HG02943 (cell line): ENCODE results near the gene TMEM174.
A peak's percentile ranks its signal among the peaks of the same experiment; 100 is the strongest.
"Not testable (repeated sequence)": the region's sequence is repeated elsewhere in the genome, so short reads cannot be mapped to it uniquely, and the experiment has no call there.

Experiments
- ATAC-seq: cut with Tn5 transposase; IDR thresholded peaks from one replicate; pipeline ENCODE4 v1.9.1; 2021; ENCODE audit warnings: mild to moderate bottlenecking, low read depth, moderate library complexity; ENCODE audit not compliant: unreplicated experiment

The TMEM174 gene

DNA sequence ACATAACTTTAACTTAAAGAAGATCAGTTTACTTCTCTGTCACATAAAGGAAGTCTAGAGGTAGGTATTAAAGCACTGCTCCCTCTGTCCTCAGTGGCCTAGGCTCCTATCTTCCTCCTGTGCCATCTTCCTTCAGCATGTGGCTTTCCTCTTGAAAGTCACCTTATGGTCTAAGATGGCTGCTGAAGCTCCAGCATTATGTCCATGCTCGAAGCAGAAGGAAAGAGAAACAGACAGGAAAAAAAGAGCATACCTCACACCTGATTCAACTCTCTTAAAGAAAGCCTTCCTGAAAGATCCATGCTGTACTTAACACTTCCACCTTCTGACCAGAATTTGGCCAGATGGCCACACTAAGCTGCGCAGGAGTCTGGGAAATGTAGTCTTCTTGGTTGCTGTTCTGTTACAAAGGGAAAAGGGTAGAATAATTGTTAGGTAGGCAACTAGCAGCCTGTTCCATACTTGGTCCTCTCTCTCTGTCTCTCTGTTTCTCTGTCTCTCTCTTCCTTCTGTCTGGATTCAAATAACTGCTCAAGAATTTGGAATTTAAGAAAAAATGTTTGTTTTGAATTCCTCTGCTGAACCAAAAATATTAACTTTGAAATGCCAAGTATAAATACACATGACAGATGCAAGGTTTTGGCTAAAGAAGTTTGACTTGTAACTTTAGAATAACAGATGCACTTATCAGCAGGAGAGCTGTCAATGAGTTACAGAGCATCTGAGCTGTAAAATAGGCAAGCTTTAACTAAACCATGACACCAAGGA lies 16.0 kb downstream of the TMEM174 start:
- no peak for ATAC-seq

DNA sequence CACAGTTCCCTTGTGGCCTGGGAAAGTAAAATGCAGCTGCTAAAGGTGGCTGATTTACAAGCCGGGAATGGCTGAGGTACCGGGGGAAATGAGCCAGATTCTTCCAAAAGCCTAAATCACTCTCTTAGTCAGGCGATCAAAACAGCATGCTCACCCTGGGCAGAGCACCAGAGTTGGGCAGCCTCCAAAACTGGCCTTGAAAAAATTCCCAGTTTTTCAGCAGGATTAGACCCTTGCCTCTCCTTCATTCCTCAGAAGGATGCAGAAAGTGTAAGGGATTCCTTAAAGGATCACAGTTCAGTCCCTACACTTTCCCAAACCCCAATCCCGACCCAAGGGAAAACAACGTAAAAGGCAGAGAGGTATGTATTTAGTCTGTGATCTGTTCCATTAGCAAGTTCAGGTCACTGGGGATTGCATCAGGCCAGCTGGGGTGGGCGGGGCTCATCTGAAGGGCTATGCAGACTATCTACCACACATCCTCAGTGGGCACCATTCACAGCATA lies 16.9 kb downstream of the TMEM174 start:
- no peak for ATAC-seq

DNA sequence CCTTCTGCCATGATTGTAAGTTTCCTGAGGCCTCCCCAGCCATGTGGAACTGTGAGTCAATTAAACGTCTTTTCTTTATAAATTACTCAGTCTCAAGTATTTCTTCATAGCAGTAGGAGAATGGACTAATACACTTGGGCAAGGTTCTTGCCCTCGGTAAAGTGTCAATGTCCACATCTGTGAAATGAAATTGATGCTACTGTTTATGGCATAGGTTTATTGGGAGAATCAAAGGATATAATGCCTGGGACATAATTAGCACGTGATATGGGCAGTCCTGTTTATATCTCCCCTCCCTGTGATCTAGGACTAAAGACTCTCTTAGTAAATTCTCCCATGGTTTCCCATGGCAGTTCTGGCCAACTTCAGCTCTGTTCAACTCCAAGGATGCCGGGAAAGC lies 19.4 kb downstream of the TMEM174 start:
- no peak for ATAC-seq

DNA sequence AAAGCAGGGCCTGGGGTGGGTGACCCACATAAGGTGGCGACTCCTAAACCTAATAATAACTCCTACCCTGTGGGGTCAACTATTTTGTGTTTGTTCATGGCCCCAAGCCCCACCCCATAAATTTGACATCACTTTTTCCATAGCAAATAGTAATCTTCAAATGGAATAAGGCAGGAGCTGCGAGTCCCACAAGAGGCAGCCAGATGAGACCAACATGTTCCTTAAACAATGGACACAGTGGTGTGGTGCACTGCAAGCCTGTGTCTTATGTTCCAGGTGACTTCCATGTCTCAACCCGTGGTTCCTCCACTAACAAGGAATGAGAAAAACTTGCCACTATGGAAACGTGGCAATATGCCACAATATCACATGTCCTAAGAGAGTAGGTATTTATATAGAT lies 20.6 kb downstream of the TMEM174 start:
- no peak for ATAC-seq

DNA sequence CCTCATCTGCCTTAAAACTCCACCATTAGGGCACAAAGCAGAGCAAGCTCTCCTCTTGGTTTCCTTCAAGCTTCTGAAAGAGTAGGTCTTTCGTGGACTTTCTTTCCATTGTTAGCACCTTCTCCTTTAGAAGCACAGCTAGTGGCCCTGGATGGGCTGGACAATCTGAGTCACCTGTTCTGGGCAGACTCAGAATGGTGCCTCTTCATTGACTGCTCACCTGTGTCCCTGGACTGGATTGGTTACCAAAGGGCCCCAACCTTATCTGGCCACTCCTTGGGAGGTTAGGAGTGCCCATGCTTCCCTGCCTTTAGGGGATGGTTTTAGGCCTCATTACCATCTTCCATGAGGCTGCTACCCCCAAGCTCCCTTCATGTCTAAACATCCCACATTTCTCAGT lies 23.2 kb downstream of the TMEM174 start:
- no peak for ATAC-seq

DNA sequence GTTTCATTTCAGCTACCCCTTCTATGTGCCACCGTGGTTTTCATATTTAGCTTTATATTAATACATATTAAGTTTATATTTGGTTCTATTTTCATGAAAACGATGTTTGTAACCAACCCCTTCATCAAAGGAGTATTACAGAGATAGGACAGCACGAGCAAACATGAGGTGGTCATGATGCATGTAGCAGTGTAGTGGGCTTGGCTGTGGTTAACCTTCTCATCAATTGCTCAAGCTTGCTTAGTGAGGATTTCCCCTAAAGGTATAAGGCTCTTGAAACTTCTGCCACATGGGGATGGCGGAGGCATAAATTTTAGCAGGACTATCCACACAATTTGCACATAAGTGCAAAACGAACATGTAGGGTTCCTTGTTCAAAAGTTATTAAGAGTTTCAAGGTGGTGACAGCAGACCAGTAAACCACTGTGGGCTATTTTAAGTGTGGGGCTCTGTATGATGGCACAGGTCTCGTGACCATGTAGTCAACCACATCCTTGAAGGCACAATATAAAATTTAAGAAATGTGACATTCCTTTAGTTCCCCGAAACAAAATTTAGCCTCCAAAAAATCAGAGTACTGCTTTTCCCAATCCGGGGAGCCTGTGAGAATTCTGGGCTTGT lies 24.8 kb downstream of the TMEM174 start:
- no peak for ATAC-seq

DNA sequence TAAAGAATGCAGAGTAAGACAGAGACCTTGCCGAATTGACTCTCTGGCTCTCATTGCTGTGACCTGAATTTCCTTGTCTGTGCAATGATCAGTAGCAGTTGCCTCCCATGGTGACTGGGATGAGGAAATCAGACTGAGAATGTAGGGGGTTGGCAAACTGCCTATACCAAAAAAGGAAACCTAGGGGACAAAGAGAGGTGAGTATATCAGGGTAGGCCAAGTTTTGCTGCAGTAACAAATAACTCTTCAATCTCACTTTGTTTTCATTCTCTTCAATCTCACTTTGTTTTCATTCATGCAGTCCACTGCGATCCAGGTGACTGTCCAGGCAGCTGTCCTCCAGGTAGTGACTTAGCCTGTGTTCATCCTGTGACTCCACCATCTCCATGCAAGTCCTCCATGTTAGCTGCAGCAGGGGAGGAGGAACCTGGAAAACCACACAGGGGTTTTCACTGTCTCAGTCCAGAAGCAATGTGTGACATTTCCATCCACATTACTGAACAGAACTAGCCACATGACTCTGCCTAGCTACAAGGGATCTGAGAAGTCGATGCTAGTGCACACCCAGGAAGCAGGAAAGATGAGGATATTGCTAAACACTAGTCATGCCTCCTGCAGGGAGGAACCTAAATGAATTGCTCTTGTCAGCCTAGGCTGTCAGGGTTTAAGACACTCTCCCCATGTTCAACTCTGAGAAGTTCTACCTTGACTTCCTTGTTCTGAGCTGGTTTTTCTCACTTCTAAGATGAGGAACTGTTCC lies 26.0 kb downstream of the TMEM174 start:
- ATAC-seq = no peak

DNA sequence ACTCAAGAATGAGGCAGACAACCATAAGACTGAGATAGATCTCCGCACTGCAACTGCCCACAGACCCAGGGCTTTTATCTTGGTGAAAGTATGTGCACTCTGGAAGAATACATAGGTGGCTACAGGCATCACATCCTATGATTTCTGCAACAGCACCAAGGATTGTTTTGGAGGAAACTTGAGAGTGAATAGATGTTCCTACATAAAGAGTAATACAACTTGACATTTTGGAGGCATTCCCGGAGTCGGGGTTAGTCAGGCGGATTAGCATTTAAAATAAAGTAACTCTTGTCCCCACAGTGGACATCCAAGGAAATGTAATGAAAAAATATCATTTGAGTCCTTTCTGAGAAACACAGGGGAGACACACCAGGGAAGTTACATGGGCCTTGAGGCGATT lies 26.7 kb downstream of the TMEM174 start:
- ATAC-seq = no peak

DNA sequence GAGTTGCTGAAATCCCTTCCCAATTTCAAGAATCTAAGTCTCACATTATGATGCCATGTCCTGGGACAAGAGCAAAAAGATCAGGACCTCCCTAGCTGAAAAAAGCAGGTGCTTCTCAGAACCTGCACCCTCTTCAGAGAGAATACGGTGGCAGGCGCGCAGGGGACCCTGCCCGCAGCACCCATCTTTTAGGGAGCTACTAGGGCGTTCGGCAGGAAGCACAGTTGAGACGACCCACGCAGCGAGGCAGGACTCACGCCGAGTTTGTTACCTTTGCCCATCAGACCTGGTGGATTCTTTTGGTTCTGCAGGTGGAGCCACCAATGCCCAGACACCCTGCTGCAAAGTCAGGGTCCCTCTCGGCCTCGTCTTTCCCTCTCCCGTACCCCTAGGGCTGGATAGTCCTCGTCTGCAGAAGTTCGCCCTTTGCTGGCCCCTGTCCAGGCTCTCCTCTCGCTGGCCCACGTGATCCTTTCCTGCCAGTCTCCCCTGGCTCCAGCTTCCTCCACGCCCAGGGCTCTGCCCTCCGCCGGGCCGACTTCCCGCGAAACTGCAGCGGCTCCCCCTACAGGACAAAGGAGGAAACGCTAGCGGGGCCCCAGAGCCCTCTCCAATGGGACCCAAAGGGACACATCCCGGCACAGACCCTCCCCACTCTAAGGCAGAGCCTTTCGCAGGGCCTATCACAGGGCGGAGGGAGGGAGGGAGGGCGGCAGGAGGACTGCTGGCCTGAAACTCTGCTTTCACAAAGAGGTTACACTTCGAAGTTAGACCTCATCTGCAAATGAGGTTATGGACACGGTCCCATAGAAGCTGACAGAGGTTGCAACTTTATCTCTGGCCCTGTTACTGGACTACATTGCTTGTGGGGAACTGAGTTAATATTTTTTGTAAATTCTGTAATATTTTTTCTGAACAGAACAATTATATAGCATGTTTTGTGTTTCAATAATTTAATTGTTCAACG lies 28.8 kb downstream of the TMEM174 start:
- ATAC-seq = no peak

DNA sequence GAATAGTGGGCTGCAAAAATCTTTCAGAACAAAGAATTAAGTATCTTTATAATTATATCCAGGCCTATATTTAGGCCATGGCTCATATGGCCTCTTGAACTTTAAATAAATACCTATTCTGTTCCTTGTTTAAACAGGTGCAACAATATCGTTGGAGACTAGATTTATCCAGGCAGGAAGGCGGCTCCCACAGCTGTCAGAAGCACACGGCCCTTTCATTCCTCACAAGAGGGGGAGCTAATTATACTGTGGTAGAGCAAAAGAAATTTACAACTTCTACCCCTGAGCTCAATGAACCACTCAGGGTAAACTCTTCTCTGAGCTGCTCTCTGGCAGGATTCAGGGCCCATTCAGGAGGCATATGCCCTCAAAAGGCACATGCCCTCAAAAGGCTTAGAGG lies 31.3 kb downstream of the TMEM174 start:
- ATAC-seq = no peak

DNA sequence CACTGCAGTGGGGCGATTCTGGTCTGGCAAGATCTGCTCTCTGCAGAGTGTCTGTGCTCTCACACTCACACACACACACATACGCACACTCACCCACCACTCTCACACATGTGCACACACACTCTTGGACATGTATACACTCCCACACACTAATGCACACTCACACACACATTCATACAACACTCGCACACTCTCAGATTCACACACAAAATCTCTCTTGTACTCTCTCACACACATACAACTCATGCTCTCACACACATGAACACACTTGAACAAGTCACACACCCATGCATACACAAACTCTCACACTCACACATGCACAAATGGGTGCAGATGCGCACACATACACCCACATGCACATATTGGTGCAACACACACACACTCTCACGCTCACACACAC lies 31.7 kb downstream of the TMEM174 start:
- ATAC-seq = no peak

DNA sequence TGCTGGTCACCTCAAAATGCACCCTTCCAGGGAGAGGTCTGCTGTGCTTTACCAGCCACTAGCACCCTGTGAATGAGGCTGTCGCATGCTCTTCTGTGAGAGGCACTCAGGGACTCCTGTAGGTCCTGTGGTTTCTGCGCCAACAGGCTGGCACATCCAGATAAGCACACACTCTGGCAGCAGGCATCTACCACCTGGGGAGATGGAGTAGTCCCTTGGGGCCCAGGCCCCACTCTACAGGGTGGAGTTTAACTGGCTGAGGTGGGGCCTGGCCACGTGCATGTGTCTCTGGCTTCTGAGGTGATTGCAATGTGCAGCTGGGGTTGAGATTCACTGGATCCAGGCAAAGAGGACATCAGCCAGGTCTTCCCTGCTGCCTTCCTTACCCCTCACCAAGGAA lies 32.3 kb downstream of the TMEM174 start:
- ATAC-seq = no peak

DNA sequence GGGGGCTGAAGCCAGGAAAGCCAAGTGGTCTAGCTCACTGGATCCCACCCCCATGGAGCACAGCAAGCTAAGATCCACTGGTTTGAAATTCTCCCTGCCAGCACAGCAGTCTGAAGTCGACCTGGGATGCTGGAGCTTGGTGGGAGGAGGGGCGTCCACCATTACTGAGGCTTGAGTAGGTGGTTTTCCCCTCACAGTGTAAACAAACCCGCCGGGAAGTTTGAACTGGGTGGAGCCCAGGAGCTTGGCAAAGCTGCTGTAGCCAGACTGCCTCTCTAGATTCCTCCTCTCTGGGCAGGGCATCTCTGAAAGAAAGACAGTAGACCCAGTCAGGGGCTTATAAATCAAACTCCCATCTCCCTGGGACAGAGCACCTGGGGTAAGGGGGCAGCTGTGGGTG lies 34.2 kb downstream of the TMEM174 start:
- ATAC-seq = not testable (repeated sequence)

DNA sequence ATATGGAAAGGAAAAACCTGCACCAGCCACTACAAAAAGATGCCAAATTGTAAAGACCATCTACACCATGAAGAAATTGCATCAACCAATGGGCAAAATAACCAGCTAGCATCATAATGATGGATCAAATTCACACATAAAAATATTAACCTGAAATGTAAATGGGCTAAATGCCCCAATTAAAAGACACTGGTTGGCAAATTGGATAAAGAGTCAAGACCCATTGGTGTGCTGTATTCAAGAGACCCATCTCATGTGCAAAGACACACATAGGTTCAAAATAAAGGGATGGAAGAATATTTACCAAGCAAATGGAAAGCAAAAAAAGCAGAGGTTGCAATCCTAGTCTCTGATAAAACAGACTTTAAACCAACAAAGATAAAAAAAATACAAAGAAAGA lies 36.1 kb downstream of the TMEM174 start:
- not testable (repeated sequence) for ATAC-seq

DNA sequence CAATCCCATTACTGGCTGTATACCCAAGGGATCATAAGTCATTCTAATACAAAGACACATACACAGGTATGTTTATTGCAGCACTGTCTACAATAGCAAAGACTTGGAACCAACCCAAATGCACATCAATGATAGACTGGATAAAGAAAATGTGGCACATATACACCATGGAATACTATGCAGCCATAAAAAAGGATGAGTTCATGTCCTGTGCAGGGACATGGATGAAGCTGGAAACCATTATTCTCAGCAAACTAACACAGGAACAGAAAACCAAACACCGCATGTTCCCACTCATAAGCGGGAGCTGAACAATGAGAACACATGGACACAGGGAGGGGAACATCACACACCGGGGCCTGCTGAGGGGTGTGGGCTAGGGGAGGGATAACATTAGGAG lies 39.7 kb downstream of the TMEM174 start:
- not testable (repeated sequence) for ATAC-seq

DNA sequence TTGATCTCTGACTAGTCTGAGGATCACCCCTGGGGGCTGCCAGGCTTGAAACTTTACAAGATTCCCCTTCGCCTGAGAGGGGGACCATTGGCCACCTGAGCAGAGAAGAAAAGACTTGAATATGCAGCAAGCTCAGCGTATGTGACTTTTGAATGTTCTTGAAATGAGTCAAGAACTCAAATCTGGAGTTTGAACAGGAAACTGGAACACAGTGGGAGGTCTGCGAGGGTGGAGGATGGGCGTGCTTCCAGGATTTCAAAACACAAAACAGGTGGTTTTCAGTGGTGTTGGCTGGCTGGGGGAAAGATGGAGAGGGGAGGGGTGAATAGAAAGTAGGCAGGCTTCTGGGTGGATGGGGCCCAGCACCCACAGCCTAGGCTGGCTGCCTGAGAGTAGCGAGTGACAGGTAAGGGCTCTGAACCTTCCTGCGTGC lies 40.6 kb downstream of the TMEM174 start:
- no peak for ATAC-seq

DNA sequence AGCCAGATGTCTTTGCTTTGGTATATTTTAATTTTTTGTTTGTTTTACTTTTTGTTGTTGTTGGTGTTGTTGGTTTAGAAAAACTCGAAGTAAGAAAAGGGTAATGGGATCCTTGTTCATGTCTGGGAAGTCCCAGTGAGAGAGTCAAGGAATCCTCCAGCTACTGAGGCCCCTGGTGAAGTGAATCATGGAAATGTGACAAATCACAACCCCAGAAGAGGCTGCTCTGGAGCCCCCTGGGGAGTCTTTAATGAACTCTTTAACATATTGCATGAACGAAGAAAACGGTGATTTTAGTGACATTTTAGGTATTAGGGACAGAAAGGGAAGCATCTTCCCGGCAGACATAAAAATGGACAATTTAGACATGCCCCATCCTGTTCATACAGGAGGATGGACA lies 41.3 kb downstream of the TMEM174 start:
- no peak for ATAC-seq

DNA sequence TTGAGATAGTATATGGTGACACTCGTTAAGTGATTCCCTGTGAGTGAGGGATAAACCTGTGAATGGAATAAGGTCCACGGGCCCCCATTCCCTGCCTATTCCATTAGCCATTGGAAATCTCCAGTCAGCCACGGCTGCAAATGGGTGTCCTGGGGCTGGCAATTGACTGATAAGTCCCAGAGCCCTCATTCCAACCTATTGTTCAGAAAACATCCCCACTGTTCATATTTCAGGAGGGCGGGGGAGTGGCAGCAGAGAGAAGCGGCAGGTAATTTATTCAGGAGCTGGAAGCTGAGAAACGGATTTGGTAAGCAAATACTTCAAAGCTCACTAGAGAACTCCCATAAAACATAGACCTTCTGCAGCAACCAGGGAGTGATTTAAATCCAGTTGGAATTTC lies 42.0 kb downstream of the TMEM174 start:
- ATAC-seq = no peak

DNA sequence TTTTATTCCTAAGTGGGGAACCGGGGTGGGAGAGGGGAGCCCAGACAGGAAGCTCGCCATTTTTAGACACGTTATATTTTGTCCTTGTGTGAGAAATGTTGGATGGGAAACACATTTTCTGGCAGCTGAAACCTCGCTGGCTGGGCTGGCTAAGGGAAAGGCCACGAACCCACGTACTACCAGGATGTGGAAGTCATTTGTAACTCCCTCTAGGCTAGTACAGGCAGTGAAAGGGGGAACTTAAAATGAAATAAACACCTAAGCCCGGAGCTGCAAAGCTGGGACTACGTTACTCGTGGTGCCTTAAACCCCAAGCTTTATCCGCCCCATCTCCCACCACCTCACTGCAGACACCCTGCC lies 42.5 kb downstream of the TMEM174 start:
- no peak for ATAC-seq

DNA sequence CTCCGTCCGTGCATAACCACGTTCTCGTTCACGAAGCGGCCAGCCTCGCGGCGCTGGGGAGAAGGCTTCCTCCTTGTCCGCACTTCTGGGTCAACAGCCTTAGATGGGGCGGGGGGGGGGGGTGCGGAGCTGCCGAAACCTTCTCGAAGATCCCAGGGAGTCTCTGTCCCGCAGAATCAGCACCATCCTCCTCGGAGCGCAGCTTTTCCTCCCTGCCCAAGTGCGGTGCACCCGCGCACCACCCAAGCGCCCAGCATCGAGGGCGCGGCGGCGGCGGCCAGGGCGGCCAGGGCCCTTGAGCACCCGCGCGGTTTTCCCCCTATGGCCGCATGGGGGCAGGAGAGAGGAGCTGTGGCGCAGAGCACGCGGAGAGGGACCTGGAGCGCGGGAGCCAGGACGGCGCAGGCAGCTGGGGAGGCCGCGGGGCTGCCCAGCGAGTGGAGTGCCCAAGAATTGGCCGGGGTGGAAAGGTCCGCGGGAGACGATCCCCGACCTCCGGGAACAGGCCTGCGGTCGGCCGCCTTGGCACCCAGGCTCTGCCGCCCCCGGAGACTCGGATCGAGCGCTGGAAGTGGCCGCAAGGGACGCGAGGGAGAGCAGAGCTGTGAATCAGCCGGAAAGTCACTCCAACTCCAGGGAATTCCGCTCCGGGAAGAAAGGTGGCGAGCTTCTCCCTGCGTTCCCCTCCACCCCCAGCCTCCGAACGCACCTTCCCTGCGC lies 43.1 kb downstream of the TMEM174 start:
- ATAC-seq = peak; percentile 77
